HepG2 (cell line): ENCODE results near the gene BCLAF1. TPM values are rescaled to one million over a fixed set of nuclear protein-coding genes. Genes with fewer than 3 reads are reported as not detected.

Source experiments
- ATAC-seq: fragments of 200-7000 bp; cut with Tn5 transposase; 3 replicates; pipeline ENCODE4 v1.9.1; 2020; ENCODE audit warnings: mild to moderate bottlenecking, moderate library complexity
- BruUV-seq: library from RNA; stranded (reverse); fragments of 400-500 nt; replicated peaks from 2 replicates; lab custom pipeline; 2021; lab: Mats Ljungman, UMichigan
- CTCF ChIA-PET: fragments of 300-600 bp; formaldehyde crosslinking; extraction: SDS; loops from one replicate; lab custom pipeline; 2021; ENCODE audit warnings: low total read pairs, inconsistent platforms, low intra/inter-chr PET ratio; lab: Yijun Ruan, JAX
- POLR2A ChIA-PET: fragments of 350-600 bp; sonication (Branson Sonifier 250); formaldehyde crosslinking; loops from one replicate; lab custom pipeline; 2020; ENCODE audit warnings: antibody characterized with exemption, inconsistent platforms; lab: Yijun Ruan, JAX
- DNase-seq: peaks from one replicate; pipeline ENCODE4 v3.0.0-alpha.2; 2015; ENCODE audit warnings: low spot score
- FAIRE-seq: peaks from 3 replicates; lab custom pipeline; 2011; peaks lifted over from hg19 to GRCh38; lab: Jason Lieb, UNC
- H2AFZ ChIP-seq: one replicate; pipeline ENCODE4 v1.6.1; 2011; ENCODE audit warnings: low read length, inconsistent platforms
- H3K27ac ChIP-seq: fragments of 300-600 bp; 3 replicates; pipeline ENCODE4 v1.8.0; 2011; ENCODE audit warnings: mixed run types, mild to moderate bottlenecking, mixed read lengths, low read length, inconsistent platforms; ENCODE audit not compliant: insufficient read depth; ENCODE audit errors: extremely low read length
- H3K27me3 ChIP-seq, 2 experiments: fragments of 200-600 bp in 1 of 2; 2 replicates in 1 of 2; 3 replicates in 1 of 2; pipeline versions ENCODE4 v1.6.0 to v1.8.0; 2011; ENCODE audit warnings: low read length in 2 of 2, mild to moderate bottlenecking in 2 of 2, moderate library complexity in 2 of 2, inconsistent platforms in 1 of 2; ENCODE audit not compliant: insufficient read depth in 2 of 2, control insufficient read depth in 1 of 2
- H3K36me3 ChIP-seq, 2 experiments: fragments of 200-600 bp in 1 of 2; replicated peaks in 1 of 2; 2 replicates in 1 of 2; 3 replicates in 1 of 2; pipeline versions ENCODE4 v1.5.1 to v1.8.0; 2011; ENCODE audit warnings: low read length in 2 of 2, inconsistent platforms in 1 of 2; ENCODE audit not compliant: insufficient read depth in 2 of 2, control insufficient read depth in 1 of 2
- H3K4me1 ChIP-seq: 2 replicates; pipeline ENCODE4 v1.5.1; 2012; ENCODE audit warnings: low read length, inconsistent platforms; ENCODE audit not compliant: insufficient read depth
- H3K4me2 ChIP-seq: 2 replicates; pipeline ENCODE4 v1.6.0; 2011; ENCODE audit warnings: low read depth, low read length, inconsistent platforms
- H3K4me3 ChIP-seq, 3 experiments: fragments of 200-600 bp in 1 of 3; sonication (generic), shearing (Covaris generic) in 1 of 3; replicated peaks in 1 of 3; 2 replicates each; pipeline ENCODE4 v1.5.1; 2011 to 2016; ENCODE audit warnings: low read length in 3 of 3, inconsistent platforms in 2 of 3, low read depth in 2 of 3, mild to moderate bottlenecking in 2 of 3, control low read depth in 1 of 3, mixed read lengths in 1 of 3; ENCODE audit not compliant: insufficient read depth in 1 of 3
- H3K79me2 ChIP-seq: one replicate; pipeline ENCODE4 v1.6.1; 2011; ENCODE audit warnings: low read length, inconsistent platforms; ENCODE audit not compliant: insufficient read depth
- H3K9ac ChIP-seq: 2 replicates; pipeline ENCODE4 v1.6.0; 2011; ENCODE audit warnings: mild to moderate bottlenecking, low read depth, low read length, inconsistent platforms; ENCODE audit not compliant: insufficient read depth
- H3K9me3 ChIP-seq: 2 replicates; pipeline ENCODE4 v1.5.1; 2012; ENCODE audit warnings: mild to moderate bottlenecking, low read length
- H4K20me1 ChIP-seq: 2 replicates; pipeline ENCODE4 v1.6.0; 2011; ENCODE audit warnings: inconsistent platforms, mild to moderate bottlenecking, low read length, moderate library complexity; ENCODE audit not compliant: insufficient read depth
- MEIS2 ChIP-seq: sonication (generic); formaldehyde crosslinking; IDR thresholded peaks from 2 replicates; pipeline ENCODE4 v1.9.0; 2021; ENCODE audit warnings: mild to moderate bottlenecking, missing genetic modification reagents
- RBM22 ChIP-seq: fragments of 200-400 bp; formaldehyde crosslinking; optimal IDR thresholded peaks from 2 replicates; pipeline ENCODE3; 2017; ENCODE audit warnings: mild to moderate bottlenecking, low read length, moderate library complexity
- RFX5 ChIP-seq: IDR thresholded peaks from 2 replicates; pipeline ENCODE4 v1.6.1; 2011; ENCODE audit warnings: low read depth, low read length, improper control_type of control experiment
- RFXAP ChIP-seq: sonication (generic); formaldehyde crosslinking; IDR thresholded peaks from 2 replicates; pipeline ENCODE4 v1.4.0; 2020; ENCODE audit warnings: missing genetic modification reagents, borderline replicate concordance
- TCF12 ChIP-seq, 2 experiments: fragments of 450-650 bp in 1 of 2; sonication (generic) in 1 of 2; formaldehyde crosslinking in 1 of 2; IDR thresholded peaks; 2 replicates each; pipeline versions ENCODE4 v1.6.1 to v1.8.0; 2017 to 2022; ENCODE audit warnings: antibody characterized with exemption in 1 of 2, mild to moderate bottlenecking in 1 of 2, missing genetic modification reagents in 1 of 2, moderate library complexity in 1 of 2
- WGBS: methylation state at CpG from one replicate; pipeline ENCODE4 v1.1.6; 2017; ENCODE audit warnings: low lambda C conversion rate; 5-methylcytosine and 5-hydroxymethylcytosine counted together
- in situ Hi-C: cut with HindIII; loops from 2 replicates; pipeline ENCODE4 v1.10.0; 2017; ENCODE audit warnings: low pct_unique_long_range_greater_than_20kb; ENCODE audit not compliant: extremely low pct_ligation_motif_present
- intact Hi-C: fragments of 100-400 bp; cut with micrococcal nuclease; formaldehyde crosslinking; loops from one replicate; pipeline ENCODE4 v1.10.0; 2022; ENCODE audit not compliant: unreplicated experiment
- polyA plus RNA-seq, 8 experiments: library from polyadenylated mRNA; depleted of rRNA in 3 of 8; stranded (reverse) in 7 of 8; unstranded in 1 of 8; fragments of >200 nt; fragmentation: Illumina TruSeq in 4 of 8; extraction: Trizol in 4 of 8; gene quantifications; 2 replicates each; pipeline versions ENCODE4 v1.2.1 to v1.2.3, GENCODE V29; 2011 to 2016; ENCODE audit warnings: low read depth in 4 of 8, missing spikeins in 1 of 8, mixed read lengths in 1 of 8; ENCODE audit not compliant: insufficient read depth in 1 of 8
- total RNA-seq, 5 experiments: library from RNA; depleted of rRNA; stranded (reverse); fragments of >200 nt; fragmentation: Illumina TruSeq; extraction: Trizol; gene quantifications; 2 replicates each; pipeline ENCODE4 v1.2.3, GENCODE V29; 2016; ENCODE audit warnings: low read depth in 1 of 5
- TF ChIP-seq, protein P1 (sequence below): sonication (generic); formaldehyde crosslinking; conservative IDR thresholded peaks from 2 replicates; pipeline ENCODE4 v1.4.0; 2020; ENCODE audit warnings: mild to moderate bottlenecking, missing genetic modification reagents, moderate library complexity
- TF ChIP-seq, protein P2 (sequence below): sonication (generic); formaldehyde crosslinking; IDR thresholded peaks from 2 replicates; pipeline ENCODE4 v1.4.0; 2020; ENCODE audit warnings: mild to moderate bottlenecking, low read depth, missing genetic modification reagents
- TF ChIP-seq, protein P3 (sequence below): sonication (generic); formaldehyde crosslinking; IDR thresholded peaks from 2 replicates; pipeline ENCODE4 v1.5.0; 2020; ENCODE audit warnings: mild to moderate bottlenecking, missing genetic modification reagents

The BCLAF1 gene
- total and polyA plus RNA-seq, 2 of the 13 experiments (the other 11 are each of a cell fraction or from before 2014, with no cell fraction given), result 55.3 to 292 TPM

DNA sequence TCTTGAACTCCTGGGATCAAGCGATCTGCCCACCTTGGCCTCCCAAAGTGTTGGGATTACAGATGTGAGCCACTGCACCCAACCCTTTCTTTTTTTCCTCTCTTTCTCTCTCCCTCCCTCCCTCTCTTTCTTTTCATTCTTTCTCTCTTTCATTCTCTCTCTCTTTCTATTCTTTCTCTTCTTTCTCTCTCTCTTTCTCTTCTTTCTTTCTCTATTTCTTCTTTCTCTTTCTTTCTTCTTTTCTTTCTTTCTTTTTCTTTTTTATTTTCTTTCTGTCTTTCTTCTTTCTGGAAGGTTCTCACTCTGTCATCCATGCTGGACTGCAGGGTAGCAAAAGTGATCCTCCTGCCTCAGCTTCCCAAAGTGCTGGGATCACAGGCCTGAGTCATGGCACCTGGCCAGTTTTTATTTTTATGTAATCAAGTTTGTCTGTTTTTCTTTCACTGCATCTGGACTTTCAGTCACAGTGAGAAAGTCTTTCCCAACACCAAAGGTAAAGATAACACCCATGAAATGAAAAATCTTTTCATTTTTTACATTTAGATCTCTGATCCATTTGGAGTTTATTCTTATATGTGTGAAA is 20.2 kb upstream of the BCLAF1 start:
- no peaks in the 10 kb centered on the region for H3K36me3 ChIP-seq
- POLR2A ChIA-PET, result interaction anchor here (1.7 kb wide), 1 partner anchor 20 kb away, joined by 4 read pairs; the partner anchor contains the start of gene BCLAF1
- 44% methylated on average over 1 of the region's 1 CpG for WGBS
- H3K4me1 ChIP-seq, result no peaks in the 10 kb centered on the region
- no peak overlapping the region for H3K4me2 ChIP-seq
- TF ChIP-seq MEIS2, result no peak
- no peak for TF ChIP-seq RFX5
- TF ChIP-seq RBM22, result no peak
- TF ChIP-seq, protein P1, sequence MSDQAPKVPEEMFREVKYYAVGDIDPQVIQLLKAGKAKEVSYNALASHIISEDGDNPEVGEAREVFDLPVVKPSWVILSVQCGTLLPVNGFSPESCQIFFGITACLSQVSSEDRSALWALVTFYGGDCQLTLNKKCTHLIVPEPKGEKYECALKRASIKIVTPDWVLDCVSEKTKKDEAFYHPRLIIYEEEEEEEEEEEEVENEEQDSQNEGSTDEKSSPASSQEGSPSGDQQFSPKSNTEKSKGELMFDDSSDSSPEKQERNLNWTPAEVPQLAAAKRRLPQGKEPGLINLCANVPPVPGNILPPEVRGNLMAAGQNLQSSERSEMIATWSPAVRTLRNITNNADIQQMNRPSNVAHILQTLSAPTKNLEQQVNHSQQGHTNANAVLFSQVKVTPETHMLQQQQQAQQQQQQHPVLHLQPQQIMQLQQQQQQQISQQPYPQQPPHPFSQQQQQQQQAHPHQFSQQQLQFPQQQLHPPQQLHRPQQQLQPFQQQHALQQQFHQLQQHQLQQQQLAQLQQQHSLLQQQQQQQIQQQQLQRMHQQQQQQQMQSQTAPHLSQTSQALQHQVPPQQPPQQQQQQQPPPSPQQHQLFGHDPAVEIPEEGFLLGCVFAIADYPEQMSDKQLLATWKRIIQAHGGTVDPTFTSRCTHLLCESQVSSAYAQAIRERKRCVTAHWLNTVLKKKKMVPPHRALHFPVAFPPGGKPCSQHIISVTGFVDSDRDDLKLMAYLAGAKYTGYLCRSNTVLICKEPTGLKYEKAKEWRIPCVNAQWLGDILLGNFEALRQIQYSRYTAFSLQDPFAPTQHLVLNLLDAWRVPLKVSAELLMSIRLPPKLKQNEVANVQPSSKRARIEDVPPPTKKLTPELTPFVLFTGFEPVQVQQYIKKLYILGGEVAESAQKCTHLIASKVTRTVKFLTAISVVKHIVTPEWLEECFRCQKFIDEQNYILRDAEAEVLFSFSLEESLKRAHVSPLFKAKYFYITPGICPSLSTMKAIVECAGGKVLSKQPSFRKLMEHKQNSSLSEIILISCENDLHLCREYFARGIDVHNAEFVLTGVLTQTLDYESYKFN (CRISPR knock-in tag), result no peak
- no peak for TF ChIP-seq TCF12 (IDR thresholded peaks at IDR 0.05)
- no peak for TF ChIP-seq TCF12 (CRISPR knock-in tag; IDR thresholded peaks at IDR 0.05)
- TF ChIP-seq RFXAP, result no peak
- TF ChIP-seq, protein P2, sequence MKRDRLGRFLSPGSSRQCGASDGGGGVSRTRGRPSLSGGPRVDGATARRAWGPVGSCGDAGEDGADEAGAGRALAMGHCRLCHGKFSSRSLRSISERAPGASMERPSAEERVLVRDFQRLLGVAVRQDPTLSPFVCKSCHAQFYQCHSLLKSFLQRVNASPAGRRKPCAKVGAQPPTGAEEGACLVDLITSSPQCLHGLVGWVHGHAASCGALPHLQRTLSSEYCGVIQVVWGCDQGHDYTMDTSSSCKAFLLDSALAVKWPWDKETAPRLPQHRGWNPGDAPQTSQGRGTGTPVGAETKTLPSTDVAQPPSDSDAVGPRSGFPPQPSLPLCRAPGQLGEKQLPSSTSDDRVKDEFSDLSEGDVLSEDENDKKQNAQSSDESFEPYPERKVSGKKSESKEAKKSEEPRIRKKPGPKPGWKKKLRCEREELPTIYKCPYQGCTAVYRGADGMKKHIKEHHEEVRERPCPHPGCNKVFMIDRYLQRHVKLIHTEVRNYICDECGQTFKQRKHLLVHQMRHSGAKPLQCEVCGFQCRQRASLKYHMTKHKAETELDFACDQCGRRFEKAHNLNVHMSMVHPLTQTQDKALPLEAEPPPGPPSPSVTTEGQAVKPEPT (CRISPR knock-in tag), result no peak
- TF ChIP-seq, protein P3, sequence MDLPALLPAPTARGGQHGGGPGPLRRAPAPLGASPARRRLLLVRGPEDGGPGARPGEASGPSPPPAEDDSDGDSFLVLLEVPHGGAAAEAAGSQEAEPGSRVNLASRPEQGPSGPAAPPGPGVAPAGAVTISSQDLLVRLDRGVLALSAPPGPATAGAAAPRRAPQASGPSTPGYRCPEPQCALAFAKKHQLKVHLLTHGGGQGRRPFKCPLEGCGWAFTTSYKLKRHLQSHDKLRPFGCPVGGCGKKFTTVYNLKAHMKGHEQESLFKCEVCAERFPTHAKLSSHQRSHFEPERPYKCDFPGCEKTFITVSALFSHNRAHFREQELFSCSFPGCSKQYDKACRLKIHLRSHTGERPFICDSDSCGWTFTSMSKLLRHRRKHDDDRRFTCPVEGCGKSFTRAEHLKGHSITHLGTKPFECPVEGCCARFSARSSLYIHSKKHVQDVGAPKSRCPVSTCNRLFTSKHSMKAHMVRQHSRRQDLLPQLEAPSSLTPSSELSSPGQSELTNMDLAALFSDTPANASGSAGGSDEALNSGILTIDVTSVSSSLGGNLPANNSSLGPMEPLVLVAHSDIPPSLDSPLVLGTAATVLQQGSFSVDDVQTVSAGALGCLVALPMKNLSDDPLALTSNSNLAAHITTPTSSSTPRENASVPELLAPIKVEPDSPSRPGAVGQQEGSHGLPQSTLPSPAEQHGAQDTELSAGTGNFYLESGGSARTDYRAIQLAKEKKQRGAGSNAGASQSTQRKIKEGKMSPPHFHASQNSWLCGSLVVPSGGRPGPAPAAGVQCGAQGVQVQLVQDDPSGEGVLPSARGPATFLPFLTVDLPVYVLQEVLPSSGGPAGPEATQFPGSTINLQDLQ (CRISPR knock-in tag), result no peak
- H3K79me2 ChIP-seq, result no peaks in the 10 kb centered on the region
- no peak overlapping the region for H3K4me3 ChIP-seq
- H3K9me3 ChIP-seq, result no peaks in the 10 kb centered on the region
- no peak for DNase-seq
- H3K27me3 ChIP-seq, result peaks cover 0 to 4% of the 10 kb centered on the region in 2 experiments; a peak in 2 of 5 replicates
- ATAC-seq, result no peak
- H2AFZ ChIP-seq, result no peak overlapping the region
- CTCF ChIA-PET, result no interaction called here
- intact Hi-C loops, result no loop called here
- BruUV-seq, result no TSS peak
- in situ Hi-C loops, result loop anchor here (25.0 kb wide), 1 partner anchor 773 kb away; no protein-coding TSS in a partner anchor
- FAIRE-seq, result no peak
- no peaks in the 10 kb centered on the region for H4K20me1 ChIP-seq
- H3K27ac ChIP-seq, result no peak overlapping the region
- H3K9ac ChIP-seq, result no peak overlapping the region
